Neural crest cell (in vitro differentiated cells): ENCODE measurements around the gene CBLB. TPM values are rescaled to one million over a fixed set of nuclear protein-coding genes. Genes with fewer than 3 reads are reported as not detected.

Experiments used
- DNase-seq: peaks from one replicate; pipeline ENCODE4 v3.0.0; 2021; ENCODE audit warnings: low read depth, mixed read lengths, low spot score
- H3K27ac Mint-ChIP-seq: one replicate; pipeline ENCODE4 v1.8.0; 2021; ENCODE audit warnings: mild to moderate bottlenecking, mixed read lengths; ENCODE audit not compliant: unreplicated experiment
- H3K27me3 Mint-ChIP-seq: 2 replicates; pipeline ENCODE4 v1.8.0; 2021; ENCODE audit warnings: low read depth, mild to moderate bottlenecking, mixed read lengths
- H3K36me3 Mint-ChIP-seq: 2 replicates; pipeline ENCODE4 v1.8.0; 2021; ENCODE audit warnings: low read depth, mild to moderate bottlenecking, mixed read lengths
- H3K4me1 Mint-ChIP-seq: 2 replicates; pipeline ENCODE4 v1.8.0; 2021; ENCODE audit warnings: mixed read lengths
- H3K4me3 Mint-ChIP-seq: one replicate; pipeline ENCODE4 v1.8.0; 2021; ENCODE audit warnings: mild to moderate bottlenecking, mixed read lengths
- H3K9me3 Mint-ChIP-seq: 2 replicates; pipeline ENCODE4 v1.8.0; 2021; ENCODE audit warnings: mixed read lengths
- total RNA-seq: library from RNA; stranded (reverse); gene quantifications from 2 replicates; pipeline ENCODE4 v1.2.1, GENCODE V29; 2021
- TF ChIP-seq, protein P1 (sequence below): fragments of 200-600 bp; sonication (generic); conservative IDR thresholded peaks from 2 replicates; pipeline ENCODE4 v1.5.0; 2021; ENCODE audit warnings: antibody characterized with exemption, mild to moderate bottlenecking

The CBLB gene
- total RNA-seq, 1 donor from 2014 or later = 32.3 TPM

DNA sequence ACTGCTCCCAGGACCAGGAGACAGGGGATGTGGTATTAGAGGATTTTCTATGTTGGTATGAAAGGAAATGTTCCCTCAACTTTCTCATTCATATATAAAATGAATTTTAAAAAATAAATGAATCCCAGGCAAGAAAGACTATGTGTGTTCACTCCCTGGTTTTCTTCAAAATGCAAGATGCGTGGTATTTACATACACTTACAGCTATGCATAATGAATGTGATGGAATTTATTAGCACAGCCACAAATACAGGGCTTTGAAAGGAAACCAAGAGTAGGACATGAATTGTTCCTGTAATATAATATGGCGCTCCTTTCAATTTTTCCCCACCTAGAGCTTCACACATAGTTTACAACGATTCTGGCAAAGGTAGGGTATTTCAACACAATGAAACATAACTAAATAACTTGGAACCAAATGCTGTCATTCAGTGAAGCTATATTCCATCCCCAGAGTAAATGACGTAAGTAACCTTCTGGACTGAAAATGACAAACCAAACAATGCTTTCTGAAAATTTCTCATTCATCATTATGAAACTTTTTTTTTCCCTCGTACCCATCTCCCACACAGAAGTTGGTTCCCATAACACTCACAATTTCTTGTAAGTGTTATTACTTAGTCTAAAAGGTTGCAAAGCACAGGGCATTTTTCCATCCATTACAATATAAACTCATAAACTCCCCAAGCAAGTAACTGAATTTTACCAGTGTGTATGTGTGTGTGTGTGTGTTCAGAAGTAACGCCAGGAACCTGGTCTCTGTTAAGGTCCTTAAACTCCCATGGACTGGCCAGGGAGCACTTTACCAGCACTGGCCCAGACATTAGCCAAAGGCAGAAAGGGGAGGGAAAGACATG lies 41.8 kb downstream of the CBLB start:
- no peaks in the 10 kb centered on the region for H3K27me3 Mint-ChIP-seq
- TF ChIP-seq, protein P1, sequence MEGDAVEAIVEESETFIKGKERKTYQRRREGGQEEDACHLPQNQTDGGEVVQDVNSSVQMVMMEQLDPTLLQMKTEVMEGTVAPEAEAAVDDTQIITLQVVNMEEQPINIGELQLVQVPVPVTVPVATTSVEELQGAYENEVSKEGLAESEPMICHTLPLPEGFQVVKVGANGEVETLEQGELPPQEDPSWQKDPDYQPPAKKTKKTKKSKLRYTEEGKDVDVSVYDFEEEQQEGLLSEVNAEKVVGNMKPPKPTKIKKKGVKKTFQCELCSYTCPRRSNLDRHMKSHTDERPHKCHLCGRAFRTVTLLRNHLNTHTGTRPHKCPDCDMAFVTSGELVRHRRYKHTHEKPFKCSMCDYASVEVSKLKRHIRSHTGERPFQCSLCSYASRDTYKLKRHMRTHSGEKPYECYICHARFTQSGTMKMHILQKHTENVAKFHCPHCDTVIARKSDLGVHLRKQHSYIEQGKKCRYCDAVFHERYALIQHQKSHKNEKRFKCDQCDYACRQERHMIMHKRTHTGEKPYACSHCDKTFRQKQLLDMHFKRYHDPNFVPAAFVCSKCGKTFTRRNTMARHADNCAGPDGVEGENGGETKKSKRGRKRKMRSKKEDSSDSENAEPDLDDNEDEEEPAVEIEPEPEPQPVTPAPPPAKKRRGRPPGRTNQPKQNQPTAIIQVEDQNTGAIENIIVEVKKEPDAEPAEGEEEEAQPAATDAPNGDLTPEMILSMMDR = no peak
- H3K4me3 Mint-ChIP-seq = no peak overlapping the region
- H3K27ac Mint-ChIP-seq = no peak overlapping the region
- no peak for DNase-seq
- H3K9me3 Mint-ChIP-seq = no peaks in the 10 kb centered on the region
- peaks cover 15% of the 10 kb centered on the region for H3K36me3 Mint-ChIP-seq
- peaks cover 32% of the 10 kb centered on the region for H3K4me1 Mint-ChIP-seq

DNA sequence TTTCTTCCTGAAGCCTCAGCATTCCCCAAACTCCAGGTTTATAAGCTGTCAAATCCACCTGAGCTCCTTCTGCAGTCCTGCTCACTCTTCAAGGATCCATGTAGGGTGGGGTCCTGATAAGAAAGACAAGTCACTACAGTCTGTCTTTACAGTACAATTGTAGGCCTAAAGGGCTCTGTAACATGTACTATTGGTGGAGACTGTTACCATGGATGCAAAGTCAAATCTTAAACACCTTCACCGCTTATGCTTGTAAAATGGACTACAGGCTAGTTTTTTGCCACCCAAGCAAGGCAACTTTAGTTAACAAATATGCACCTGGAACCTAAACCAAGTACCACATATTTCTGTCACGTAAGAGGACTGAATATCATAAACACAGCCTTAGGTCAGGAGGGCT lies 44.7 kb downstream of the CBLB start:
- H3K36me3 Mint-ChIP-seq = peaks cover 15% of the 10 kb centered on the region
- no peak overlapping the region for H3K27ac Mint-ChIP-seq
- H3K9me3 Mint-ChIP-seq = no peaks in the 10 kb centered on the region
- H3K27me3 Mint-ChIP-seq = no peaks in the 10 kb centered on the region
- no peak for DNase-seq
- peaks cover 38% of the 10 kb centered on the region for H3K4me1 Mint-ChIP-seq
- TF ChIP-seq, protein P1 = no peak
- no peak overlapping the region for H3K4me3 Mint-ChIP-seq

DNA sequence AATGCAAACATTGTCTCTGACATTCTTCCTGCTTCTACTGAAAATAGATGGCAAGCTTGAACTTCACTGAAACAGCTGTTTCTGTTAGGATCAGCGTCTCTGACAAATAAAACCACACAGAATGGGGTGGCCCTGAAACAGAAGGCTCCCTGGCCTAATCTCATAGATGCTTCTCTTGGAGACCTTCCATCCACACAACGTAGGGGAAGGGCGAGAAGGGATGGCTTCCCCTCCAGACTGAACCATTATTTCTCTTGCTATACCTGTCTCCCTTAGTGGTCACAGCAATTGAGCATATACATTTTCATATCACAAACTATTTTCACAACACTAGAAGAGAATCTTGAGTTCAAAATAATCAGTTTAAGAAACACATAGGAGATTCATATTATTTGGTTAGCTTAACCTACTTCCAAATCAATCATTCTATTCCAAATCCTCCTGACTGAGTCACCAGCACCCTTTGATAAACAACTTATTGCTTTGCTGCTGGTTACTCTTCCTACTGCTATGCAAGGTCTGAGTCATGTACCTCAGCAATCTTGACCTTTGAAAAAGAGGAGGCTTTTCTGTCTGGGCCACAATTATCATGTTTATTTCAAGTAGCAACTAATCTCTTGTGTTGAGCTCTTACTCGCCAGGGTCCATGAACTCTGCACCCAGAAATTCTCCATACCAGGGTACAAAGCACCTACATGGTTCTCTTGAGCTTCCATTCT lies 45.5 kb downstream of the CBLB start:
- H3K36me3 Mint-ChIP-seq = peaks cover 15% of the 10 kb centered on the region
- H3K27ac Mint-ChIP-seq = no peak overlapping the region
- H3K4me1 Mint-ChIP-seq = peaks cover 38% of the 10 kb centered on the region
- TF ChIP-seq, protein P1 = no peak
- H3K4me3 Mint-ChIP-seq = no peak overlapping the region
- H3K27me3 Mint-ChIP-seq = no peaks in the 10 kb centered on the region
- DNase-seq = no peak
- H3K9me3 Mint-ChIP-seq = no peaks in the 10 kb centered on the region

DNA sequence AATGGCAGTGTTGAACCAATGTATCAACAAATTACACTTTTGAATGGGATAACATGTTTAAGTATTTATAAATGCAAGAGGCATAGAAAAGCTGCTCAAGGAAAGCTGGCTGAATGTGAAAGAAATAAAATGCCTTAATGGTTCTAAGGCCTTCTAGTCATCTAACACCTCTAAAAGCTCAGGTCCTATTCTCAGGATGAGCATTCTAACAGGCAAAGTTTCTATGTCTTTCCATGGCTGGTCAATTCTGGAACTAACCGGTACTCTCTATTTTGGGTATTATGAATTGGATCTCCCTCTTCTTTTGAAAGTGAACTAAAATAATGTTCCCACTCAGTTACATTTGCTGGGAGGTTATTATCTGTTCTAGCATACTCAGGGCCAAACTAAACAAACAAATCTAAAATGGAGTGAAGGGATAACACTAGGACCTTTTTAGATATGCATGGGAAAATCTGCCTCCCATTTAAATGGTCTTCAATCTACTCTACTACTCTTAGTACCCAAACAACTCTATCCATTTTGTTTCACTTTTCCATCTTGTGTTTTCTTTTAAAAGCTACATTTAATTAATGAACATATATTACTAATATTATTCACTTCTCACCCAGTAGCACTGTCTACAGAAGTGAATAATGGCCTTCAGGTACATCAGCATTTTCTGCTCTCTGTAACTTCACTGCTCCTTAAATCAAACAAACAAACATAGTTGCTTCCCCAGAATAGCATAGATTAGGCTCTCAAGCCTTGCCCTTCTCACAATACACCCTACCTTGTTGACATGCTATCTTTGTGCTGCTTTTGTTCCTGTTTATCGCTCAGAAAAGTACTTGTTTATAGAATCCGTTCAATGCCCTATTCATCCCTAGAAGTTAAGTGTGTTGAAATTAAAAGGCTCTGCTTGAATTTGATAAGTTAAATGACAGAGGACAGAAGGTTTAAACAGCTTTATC lies 46.4 kb downstream of the CBLB start:
- no peak for DNase-seq
- H3K9me3 Mint-ChIP-seq = no peaks in the 10 kb centered on the region
- no peak overlapping the region for H3K4me3 Mint-ChIP-seq
- H3K27ac Mint-ChIP-seq = no peak overlapping the region
- TF ChIP-seq, protein P1 = no peak
- H3K27me3 Mint-ChIP-seq = no peaks in the 10 kb centered on the region
- peaks cover 13% of the 10 kb centered on the region for H3K36me3 Mint-ChIP-seq
- H3K4me1 Mint-ChIP-seq = peaks cover 34% of the 10 kb centered on the region

DNA sequence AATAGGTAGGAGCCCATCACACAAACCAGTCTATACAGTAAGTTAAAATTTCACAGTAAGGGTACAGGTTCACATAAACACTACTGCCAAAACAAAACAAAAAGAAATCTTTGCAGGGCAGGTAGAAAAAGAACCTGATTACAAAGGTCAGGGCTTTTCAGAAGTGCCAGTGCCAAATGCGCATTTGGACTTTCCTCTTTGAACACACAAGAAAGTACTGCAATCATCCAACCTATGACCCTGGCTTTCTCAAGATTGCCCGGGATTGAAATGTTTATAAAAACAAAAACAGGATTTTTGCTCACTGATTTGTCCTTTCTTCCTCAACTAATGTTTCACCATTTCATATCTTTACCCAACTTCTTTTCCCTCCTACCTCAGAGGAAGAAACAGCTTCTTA lies 47.4 kb downstream of the CBLB start:
- no peak for DNase-seq
- no peak overlapping the region for H3K4me3 Mint-ChIP-seq
- peaks cover 28% of the 10 kb centered on the region for H3K4me1 Mint-ChIP-seq
- H3K9me3 Mint-ChIP-seq = no peaks in the 10 kb centered on the region
- TF ChIP-seq, protein P1 = no peak
- no peaks in the 10 kb centered on the region for H3K27me3 Mint-ChIP-seq
- no peak overlapping the region for H3K27ac Mint-ChIP-seq
- peaks cover 14% of the 10 kb centered on the region for H3K36me3 Mint-ChIP-seq
